Activated naive CD8-positive, alpha-beta T cell treated with anti-CD3 and anti-CD28 coated beads, Interleukin-2, amount 50 U/mL, for 16 hours (primary cell): ENCODE measurements around the gene ARPC2.

Source experiments
- DNase-seq: peaks from one replicate; pipeline ENCODE4 v3.0.0-alpha.2; 2020; ENCODE audit warnings: low read depth, low spot score

ARPC2 gene

GRCh38 chr2:218255446-218255845, 38.5 kb downstream of the ARPC2 start:
- DNase-seq = no peak

DNA sequence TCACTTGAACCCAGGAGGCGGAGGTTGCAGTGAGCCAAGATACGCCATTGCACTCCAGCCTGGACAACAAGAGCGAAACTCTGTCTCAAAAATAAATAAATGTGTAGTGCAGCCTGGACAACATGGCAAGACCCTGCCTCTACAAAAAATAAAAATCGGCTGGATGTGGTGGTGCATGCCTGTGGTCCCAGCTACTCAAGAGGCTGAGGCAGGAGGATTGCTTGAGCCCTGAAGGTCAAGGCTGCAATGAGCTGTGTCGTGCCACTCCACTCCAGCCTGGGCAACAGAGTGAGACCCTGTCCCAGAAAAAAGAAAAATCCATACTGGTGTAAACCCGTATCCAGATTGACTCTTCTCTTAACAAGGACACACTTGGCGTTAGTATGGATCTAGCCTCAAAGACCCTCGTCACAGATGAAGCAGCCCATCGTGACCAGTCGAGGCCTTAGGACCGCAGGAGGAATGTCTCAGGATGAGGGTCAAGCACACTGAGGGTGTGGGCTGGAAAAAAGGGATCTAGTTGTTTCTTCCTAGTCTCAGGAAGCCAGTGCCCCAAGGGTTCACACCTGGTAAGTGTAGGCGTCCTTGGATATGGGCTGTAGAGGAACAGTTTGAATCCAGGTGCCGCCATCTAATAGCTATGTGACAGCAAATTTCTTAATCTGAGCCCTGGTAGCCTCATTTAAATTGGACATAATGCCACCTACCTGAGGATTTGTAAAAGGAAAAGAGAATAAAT, 39.8 kb downstream of the ARPC2 start:
- DNase-seq = no peak

GRCh38 chr2:218257390-218257981, 40.5 kb downstream of the ARPC2 start:
- peak; percentile 32 for DNase-seq

GRCh38 chr2:218259099-218259961, 42.3 kb downstream of the ARPC2 start:
- DNase-seq = no peak

GRCh38 chr2:218260166-218260565, 43.2 kb downstream of the ARPC2 start:
- DNase-seq = no peak

DNA sequence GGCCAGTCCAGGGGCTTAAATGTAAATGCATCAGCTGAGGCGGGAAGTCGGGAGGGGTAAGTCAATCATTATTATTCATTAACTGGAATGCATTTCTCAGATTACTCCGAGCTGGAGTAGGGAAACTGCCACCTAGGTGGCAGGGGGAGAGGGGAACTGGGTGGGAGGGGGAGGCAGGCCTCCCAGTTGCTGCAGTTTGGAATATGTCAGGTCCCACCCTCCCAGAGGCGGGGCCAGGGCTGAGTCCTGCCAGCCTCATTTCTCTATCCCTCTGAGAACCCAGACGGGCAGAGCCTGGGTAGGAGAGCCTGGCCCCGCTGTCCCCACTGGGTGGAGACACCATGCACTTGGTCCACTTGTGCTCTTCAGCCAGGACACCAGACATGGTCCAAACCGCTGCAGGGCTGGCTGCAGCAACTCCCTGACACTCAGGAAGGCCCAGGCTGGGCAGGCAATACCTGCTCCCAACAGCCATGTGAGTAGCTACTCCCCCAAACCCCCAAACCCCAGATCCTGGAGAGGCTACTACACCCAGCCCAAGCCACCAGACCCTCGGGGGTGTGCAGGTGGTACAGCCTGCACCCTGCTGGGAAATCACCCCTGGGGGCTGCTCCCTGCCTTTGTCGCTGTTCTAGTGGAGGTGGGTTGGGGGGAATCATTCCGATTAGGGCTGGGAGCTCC, 43.9 kb downstream of the ARPC2 start, which contains the start of gene GPBAR1:
Gene GPBAR1 (plus strand): TSS at position 274 of the 681 bp plus-strand sequence. CDS start 1,710 bp downstream, outside the sequence.
- DNase-seq = no peak

DNA sequence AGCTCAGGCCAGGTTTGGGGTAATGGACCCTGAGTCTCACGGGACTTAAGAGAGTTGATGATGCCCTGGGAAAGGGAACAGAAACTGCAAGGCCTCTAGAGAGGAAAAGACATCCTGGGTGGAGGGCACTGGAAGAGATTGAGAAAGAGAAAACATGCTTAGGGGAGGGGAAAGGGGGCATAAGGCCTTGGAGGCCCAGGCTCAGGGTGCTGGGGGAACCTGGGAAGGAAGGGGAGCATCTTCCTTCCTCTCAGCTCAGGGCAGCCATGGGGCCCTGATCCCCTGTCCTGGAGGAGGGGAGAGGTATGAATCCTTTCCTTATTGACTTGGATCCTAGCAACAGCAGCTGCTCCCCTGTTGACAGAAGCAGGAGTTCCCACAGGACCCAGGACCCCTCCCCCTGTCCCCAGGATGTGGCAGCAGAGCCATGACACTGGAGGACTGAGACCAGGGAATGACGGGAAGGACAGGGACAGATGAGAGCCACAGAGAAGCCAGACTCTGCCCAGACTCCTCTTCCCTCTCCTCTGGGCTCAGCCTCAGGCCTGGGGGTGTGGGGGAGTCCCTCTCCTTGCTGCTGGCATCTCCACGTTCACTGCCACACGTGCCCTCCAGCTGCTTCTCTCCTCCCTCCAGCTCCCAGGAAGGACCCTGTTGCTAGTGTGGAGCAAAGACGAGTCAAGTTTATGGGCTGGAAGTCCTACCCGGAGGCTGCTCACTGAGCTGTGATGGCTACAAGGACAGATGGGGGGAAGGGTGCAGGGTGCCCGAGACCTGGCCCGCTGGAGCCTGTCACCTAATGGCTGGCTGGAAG, 44.6 kb downstream of the ARPC2 start:
- DNase-seq = no peak

DNA sequence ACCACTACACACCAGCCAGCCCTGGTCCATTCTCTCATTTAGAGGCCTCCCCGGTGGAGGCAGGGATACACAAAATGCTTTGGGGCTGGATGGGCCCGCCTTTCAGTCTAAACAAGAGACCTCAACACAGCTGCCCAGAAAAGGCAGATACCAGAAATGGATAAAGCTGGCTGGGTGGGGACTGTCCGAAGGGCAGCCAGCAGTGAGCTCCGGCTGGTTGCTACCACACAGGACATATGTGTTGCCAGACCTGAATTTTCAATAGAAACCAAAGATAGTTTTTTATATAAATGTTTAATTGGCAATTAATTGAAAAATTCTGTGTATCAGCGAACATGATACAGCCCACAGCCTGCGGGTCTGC, 45.2 kb downstream of the ARPC2 start:
- no peak for DNase-seq

DNA sequence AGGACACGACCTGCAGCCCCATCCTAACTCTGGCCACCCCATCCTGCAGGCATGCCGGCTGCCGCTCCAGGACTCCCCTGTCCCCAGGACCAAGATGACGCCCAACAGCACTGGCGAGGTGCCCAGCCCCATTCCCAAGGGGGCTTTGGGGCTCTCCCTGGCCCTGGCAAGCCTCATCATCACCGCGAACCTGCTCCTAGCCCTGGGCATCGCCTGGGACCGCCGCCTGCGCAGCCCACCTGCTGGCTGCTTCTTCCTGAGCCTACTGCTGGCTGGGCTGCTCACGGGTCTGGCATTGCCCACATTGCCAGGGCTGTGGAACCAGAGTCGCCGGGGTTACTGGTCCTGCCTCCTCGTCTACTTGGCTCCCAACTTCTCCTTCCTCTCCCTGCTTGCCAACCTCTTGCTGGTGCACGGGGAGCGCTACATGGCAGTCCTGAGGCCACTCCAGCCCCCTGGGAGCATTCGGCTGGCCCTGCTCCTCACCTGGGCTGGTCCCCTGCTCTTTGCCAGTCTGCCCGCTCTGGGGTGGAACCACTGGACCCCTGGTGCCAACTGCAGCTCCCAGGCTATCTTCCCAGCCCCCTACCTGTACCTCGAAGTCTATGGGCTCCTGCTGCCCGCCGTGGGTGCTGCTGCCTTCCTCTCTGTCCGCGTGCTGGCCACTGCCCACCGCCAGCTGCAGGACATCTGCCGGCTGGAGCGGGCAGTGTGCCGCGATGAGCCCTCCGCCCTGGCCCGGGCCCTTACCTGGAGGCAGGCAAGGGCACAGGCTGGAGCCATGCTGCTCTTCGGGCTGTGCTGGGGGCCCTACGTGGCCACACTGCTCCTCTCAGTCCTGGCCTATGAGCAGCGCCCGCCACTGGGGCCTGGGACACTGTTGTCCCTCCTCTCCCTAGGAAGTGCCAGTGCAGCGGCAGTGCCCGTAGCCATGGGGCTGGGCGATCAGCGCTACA, 45.9 kb downstream of the ARPC2 start:
- no peak for DNase-seq

DNA sequence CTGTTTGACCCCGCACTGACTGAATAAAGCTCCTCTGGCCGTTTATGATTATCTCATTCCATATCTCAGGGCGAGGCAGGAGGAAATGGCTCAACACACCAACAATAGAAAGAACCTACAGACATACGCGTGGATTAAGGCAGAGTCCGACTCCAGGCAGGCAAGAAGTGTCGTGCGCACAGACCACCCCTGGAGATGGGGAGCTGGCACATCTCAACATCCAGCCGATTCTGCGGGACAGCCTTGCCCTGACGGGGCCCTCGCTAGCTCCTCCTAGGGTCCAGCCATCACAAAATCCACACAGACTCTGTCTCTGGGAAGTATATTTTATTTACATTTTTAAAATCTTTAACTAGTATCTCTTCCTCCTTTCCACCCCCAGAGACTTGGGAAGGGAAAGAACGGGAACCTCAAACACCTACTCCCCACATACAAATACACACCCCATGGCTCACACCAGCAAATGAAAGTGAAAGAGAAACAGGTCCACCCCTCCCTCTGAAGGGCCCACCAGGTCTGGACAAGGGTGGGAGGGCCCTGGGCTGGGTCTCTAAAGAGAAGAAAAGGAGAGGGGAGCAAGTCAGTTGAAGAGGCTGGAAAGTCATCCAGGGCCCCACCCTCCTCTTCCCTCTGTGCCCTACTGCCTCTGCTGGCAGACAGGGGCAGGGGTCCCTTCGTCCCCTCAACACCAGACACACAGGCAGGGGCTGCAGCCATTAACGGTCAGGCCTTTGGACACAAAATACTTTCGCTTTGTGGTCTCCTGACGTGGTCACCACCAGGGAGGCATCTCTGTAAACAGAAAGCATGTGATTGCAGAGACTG, 47.0 kb downstream of the ARPC2 start:
- DNase-seq = no peak

DNA sequence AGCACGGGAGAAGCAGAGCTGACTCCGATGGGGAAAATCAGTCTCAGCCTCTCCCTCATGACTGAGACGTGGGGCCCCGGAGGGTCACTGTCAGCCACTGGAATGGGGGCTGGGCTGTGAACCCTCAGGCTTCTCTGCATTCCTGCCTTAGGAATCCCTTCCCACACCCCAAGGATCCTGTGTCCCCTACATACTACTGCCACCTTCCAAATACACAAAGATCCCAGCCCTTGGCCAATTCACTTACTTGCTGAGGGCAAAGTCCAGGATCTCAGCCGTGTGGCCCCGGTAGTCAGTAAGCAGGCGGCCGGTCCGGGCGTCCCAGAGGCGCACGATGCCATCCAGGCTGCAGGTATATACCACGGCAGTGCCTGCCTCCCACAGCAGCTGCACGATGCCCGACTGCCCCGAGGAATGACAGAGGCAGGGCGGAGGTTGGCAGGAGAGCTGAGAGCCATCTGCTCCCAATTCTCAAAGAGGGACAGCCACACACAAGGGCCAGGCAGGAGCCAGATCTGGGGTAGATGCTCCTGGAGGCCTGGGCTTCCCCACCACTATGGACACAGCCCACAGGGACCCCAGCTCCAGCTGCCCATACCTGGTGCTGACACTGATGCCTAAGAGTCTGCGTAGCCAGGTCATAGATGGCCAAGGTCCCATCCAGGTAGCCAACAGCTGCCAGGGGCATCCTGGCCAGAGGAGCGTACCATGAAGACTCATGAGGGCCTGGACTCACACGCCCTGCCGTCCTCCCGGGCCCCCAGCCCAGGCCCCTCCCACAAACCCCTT, 48.0 kb downstream of the ARPC2 start:
- no peak for DNase-seq

- no peak for DNase-seq
Observed at GRCh38 chr2:218265626-218266025, 48.6 kb downstream of the ARPC2 start.

DNA sequence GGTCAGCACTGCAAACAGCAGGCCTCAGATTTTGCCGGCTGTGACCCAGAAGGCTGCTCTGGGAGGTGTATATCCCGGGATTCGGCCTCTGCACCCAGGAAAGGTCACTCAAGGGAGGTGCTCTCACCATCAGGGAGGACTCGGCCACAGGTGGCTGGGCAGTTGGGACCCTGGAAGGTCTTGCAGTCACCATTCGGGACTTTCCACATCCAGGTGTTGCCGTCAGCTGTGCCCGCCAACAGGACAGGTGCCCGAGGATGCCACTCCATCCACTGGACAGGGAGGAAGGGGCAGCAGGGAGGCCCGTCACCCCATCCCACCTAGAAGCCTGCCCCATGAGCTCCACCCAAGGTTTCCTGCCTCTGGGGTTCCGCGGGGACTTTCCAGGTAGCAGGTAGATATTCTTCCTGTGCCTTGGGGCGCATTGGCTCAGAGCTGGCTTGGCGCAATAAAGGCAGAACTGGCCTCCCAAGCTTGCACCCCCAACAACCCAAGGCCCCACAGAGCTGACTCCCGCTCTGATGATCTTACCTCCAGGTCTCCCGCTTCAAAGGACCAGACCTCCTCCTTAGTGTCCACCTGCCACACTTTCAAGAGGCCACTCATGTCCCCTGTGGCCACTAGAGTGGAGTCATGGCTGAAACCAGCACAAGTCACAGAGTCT, 49.5 kb downstream of the ARPC2 start:
- no peak for DNase-seq

DNA sequence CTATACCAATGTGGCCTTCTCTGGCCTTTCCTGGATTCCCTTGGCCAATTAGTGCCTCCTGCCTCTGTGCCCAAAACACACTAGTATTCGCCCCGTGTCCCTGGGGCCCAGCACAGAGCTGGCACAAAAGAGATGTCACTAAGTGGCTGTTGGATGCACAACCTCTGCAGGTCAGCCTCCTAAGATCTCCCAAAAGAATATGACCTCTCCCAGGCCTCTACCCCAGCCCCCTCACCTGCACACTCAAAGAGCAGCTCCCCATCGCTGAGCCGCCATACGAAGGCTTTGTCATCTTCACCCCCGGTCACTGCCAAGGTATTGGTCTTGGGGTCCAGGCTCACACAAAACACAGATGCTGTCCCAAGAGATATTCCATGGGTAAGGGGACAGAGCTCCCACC, 50.3 kb downstream of the ARPC2 start:
- no peak for DNase-seq

GRCh38 chr2:218269900-218270720, 53.1 kb downstream of the ARPC2 start, which contains the start of the genes AAMP and PNKD:
Gene AAMP, minus strand, starts transcription at chr2:218270137. Its CDS starts 51 bp downstream, at chr2:218270086.
Gene PNKD, plus strand, starts transcription at chr2:218270519. Its CDS starts 17 bp downstream, at chr2:218270536.
- peak; percentile 100 for DNase-seq

DNA sequence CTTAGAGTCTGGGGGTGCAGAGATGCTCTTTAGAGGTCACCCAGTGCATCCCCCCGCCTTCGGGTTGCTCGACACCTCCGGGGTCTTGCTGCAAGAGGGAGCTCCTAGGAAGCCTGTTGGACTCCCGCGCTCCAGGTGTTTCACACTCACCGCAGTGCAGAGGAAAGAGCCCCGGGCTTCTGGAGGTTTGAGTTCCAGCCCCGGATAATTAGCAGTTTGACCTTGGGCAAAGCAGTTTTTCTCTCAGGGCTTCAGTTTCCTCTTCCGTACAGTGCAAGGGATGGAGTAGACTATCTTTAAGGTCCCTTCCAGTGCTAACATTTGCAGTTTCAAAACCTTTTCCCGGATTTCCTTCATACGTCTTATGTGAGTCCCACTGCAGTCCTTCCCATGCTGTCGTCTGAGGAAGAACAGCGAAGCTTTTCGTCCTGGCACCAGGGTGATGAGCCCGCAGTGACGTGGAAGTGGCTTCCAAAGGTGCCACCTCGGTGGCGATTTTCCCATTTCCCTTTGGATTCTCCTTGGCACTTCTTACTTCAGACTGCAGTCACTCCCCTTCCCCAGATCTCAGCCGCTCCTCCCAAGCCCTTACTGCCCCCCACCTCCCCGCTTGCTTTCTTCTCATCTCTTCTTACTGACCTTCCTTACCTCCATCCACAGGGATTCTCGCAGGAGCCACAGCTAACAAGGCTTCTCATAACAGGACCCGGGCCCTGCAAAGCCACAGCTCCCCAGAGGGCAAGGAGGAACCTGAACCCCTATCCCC, 53.9 kb downstream of the ARPC2 start:
- DNase-seq = no peak
